GM20000 (cell line): Measurements from ENCODE around the gene TIAL1.
A peak's percentile ranks its signal among the peaks of the same experiment; 100 is the strongest.

Experiments
- DNase-seq: peaks from one replicate; pipeline ENCODE4 v3.0.0; 2012; ENCODE audit warnings: low spot score
- CTCF ChIP-seq: IDR thresholded peaks from 2 replicates; pipeline ENCODE4 v1.5.1; 2012; ENCODE audit warnings: mild to moderate bottlenecking, control low read depth; ENCODE audit errors: extremely low read depth, missing control alignments

Gene TIAL1

GRCh38 chr10:119545310-119545709 is 51.5 kb downstream of the TIAL1 start:
- no peak for DNase-seq

GRCh38 chr10:119543814-119544642 is 52.7 kb downstream of the TIAL1 start:
- DNase-seq = no peak
- TF ChIP-seq CTCF = no peak

More at GRCh38 chr10:119545310-119545709, 51.5 kb downstream of the TIAL1 start:
- TF ChIP-seq CTCF = no peak

- DNase-seq = peak; percentile 82
- peak; percentile 67 for TF ChIP-seq CTCF
Measured at GRCh38 chr10:119542988-119543813, 53.6 kb downstream of the TIAL1 start.

GRCh38 chr10:119542357-119542987 is 54.3 kb downstream of the TIAL1 start, which contains the start of gene RGS10:
Gene RGS10, minus strand, starts transcription at chr10:119542719. Its CDS starts 81 bp downstream, at chr10:119542638.
- peak; percentile 94 for DNase-seq
- no peak for TF ChIP-seq CTCF

- TF ChIP-seq CTCF = no peak
Measured at GRCh38 chr10:119541459-119542356, 55.1 kb downstream of the TIAL1 start.

GRCh38 chr10:119541046-119541445 is 55.7 kb downstream of the TIAL1 start:
- TF ChIP-seq CTCF = no peak
- no peak for DNase-seq

More at GRCh38 chr10:119541459-119542356, 55.1 kb downstream of the TIAL1 start:
- DNase-seq = peak; percentile 58
